Hematopoietic multipotent progenitor cell treated with erythropoietin and hydrocortisone succinate and interleukin-3 and kit ligand, for 6 days (in vitro differentiated cells): ENCODE data around the gene TIAM1.

ENCODE experiments used
- DNase-seq: peaks from one replicate; pipeline ENCODE4 v3.0.0-alpha.2; 2015

Gene TIAM1

GRCh38 chr21:31326522-31327242, 17.4 kb downstream of the TIAM1 start:
- DNase-seq, result peak; percentile 40

- no peak for DNase-seq
Observed at GRCh38 chr21:31318971-31319370, 25.1 kb downstream of the TIAM1 start.

GRCh38 chr21:31317688-31318087, 26.4 kb downstream of the TIAM1 start:
- no peak for DNase-seq

- DNase-seq, result no peak
Observed at GRCh38 chr21:31316488-31317169, 27.4 kb downstream of the TIAM1 start.

GRCh38 chr21:31316072-31316471, 28.0 kb downstream of the TIAM1 start:
- DNase-seq, result no peak

GRCh38 chr21:31310750-31311149, 33.3 kb downstream of the TIAM1 start:
- no peak for DNase-seq

- no peak for DNase-seq
Observed at GRCh38 chr21:31308584-31308983, 35.5 kb downstream of the TIAM1 start.

GRCh38 chr21:31305888-31306287, 38.2 kb downstream of the TIAM1 start:
- DNase-seq, result no peak

GRCh38 chr21:31299291-31300147, 44.5 kb downstream of the TIAM1 start:
- DNase-seq, result no peak

GRCh38 chr21:31298618-31299269, 45.3 kb downstream of the TIAM1 start:
- DNase-seq, result no peak

GRCh38 chr21:31297806-31298205, 46.3 kb downstream of the TIAM1 start:
- no peak for DNase-seq

GRCh38 chr21:31295676-31296075, 48.4 kb downstream of the TIAM1 start:
- DNase-seq, result no peak

GRCh38 chr21:31294691-31295090, 49.4 kb downstream of the TIAM1 start:
- DNase-seq, result no peak

GRCh38 chr21:31293986-31294385, 50.1 kb downstream of the TIAM1 start:
- DNase-seq, result no peak

- DNase-seq, result no peak
Observed at GRCh38 chr21:31290765-31291164, 53.3 kb downstream of the TIAM1 start.

GRCh38 chr21:31289702-31290101, 54.4 kb downstream of the TIAM1 start:
- no peak for DNase-seq

- no peak for DNase-seq
Observed at GRCh38 chr21:31288191-31288590, 55.9 kb downstream of the TIAM1 start.

- no peak for DNase-seq
Observed at GRCh38 chr21:31287201-31287600, 56.9 kb downstream of the TIAM1 start.

- DNase-seq, result no peak
Observed at GRCh38 chr21:31286621-31287020, 57.4 kb downstream of the TIAM1 start.

- DNase-seq, result no peak
Observed at GRCh38 chr21:31284797-31285397, 59.2 kb downstream of the TIAM1 start.

- DNase-seq, result peak; percentile 67
Observed at GRCh38 chr21:31283025-31283424, 61.0 kb downstream of the TIAM1 start.

GRCh38 chr21:31282095-31282709, 61.9 kb downstream of the TIAM1 start:
- DNase-seq, result peak; percentile 81
